Stromal cell of bone marrow (primary cell): ENCODE data around the gene NIT1.
A peak's percentile ranks its signal among the peaks of the same experiment; 100 is the strongest.

ENCODE experiments used
- DNase-seq: peaks from one replicate; pipeline ENCODE4 v3.0.0-alpha.2; 2012; ENCODE audit warnings: low read depth

The NIT1 gene

GRCh38 chr1:161153682-161154337 lies 35.9 kb downstream of the NIT1 start, which contains the start of gene UFC1:
TSS of gene UFC1 (plus strand) at chr1:161153978. CDS start at chr1:161153998, 20 bp downstream.
- DNase-seq: peak; percentile 81

GRCh38 chr1:161157867-161158266 lies 40.0 kb downstream of the NIT1 start:
- no peak for DNase-seq

GRCh38 chr1:161158316-161159010 lies 40.6 kb downstream of the NIT1 start:
- no peak for DNase-seq

- DNase-seq: peak; percentile 75
Measured at GRCh38 chr1:161159087-161159912, 41.4 kb downstream of the NIT1 start, which contains the start of gene USP21. TSS of gene USP21 (plus strand) at chr1:161159500. CDS start at chr1:161160641, 1,141 bp downstream.

GRCh38 chr1:161159913-161160243 lies 42.0 kb downstream of the NIT1 start:
- DNase-seq: no peak

GRCh38 chr1:161160671-161161145 lies 42.8 kb downstream of the NIT1 start:
- no peak for DNase-seq

- DNase-seq: no peak
Measured at GRCh38 chr1:161161652-161162051, 43.7 kb downstream of the NIT1 start.

- DNase-seq: no peak
Measured at GRCh38 chr1:161162052-161162451, 44.1 kb downstream of the NIT1 start.

GRCh38 chr1:161162806-161163205 lies 44.9 kb downstream of the NIT1 start:
- no peak for DNase-seq

GRCh38 chr1:161163793-161164192 lies 45.9 kb downstream of the NIT1 start:
- no peak for DNase-seq

- DNase-seq: no peak
Measured at GRCh38 chr1:161164901-161165610, 47.2 kb downstream of the NIT1 start.

GRCh38 chr1:161165742-161166668 lies 48.1 kb downstream of the NIT1 start, which contains the start of gene PPOX:
TSS of gene PPOX (plus strand) at chr1:161166426. CDS start at chr1:161166848, 422 bp downstream.
- DNase-seq: peak; percentile 98

GRCh38 chr1:161166669-161167548 lies 49.0 kb downstream of the NIT1 start:
- no peak for DNase-seq

GRCh38 chr1:161168906-161169305 lies 51.0 kb downstream of the NIT1 start:
- DNase-seq: no peak
